K562 (cell line): Measurements from ENCODE around the gene GPRC5A. TPM values are rescaled to one million over a fixed set of nuclear protein-coding genes. Genes with fewer than 3 reads are reported as not detected.

ENCODE experiments used
- BDP1 ChIP-seq: IDR thresholded peaks from 3 replicates; pipeline ENCODE4 v1.6.1; 2011; ENCODE audit not compliant: insufficient read length, insufficient read depth
- GTF3C2 ChIP-seq: IDR thresholded peaks from 3 replicates; pipeline ENCODE4 v1.6.1; 2011; ENCODE audit warnings: borderline replicate concordance, mild to moderate bottlenecking, moderate library complexity; ENCODE audit not compliant: insufficient read length; ENCODE audit errors: extremely low read depth
- KDM5B ChIP-seq: fragments of 200-600 bp; sonication (generic); IDR thresholded peaks from 2 replicates; pipeline ENCODE4 v1.6.1; 2012; ENCODE audit warnings: low read depth, mild to moderate bottlenecking, moderate library complexity, low read length, control low read depth, inconsistent platforms; ENCODE audit not compliant: insufficient replicate concordance
- MAZ ChIP-seq, 2 experiments: fragments of 450-650 bp in 1 of 2; sonication (generic) in 1 of 2; formaldehyde crosslinking; IDR thresholded peaks in 1 of 2; conservative IDR thresholded peaks in 1 of 2; 2 replicates each; pipeline versions ENCODE4 v1.4.0 to v1.5.0; 2020; ENCODE audit warnings: mild to moderate bottlenecking in 1 of 2, missing genetic modification reagents in 1 of 2
- MIER1 ChIP-seq: fragments of 450-650 bp; IDR thresholded peaks from 2 replicates; pipeline ENCODE4 v1.6.1; 2016; ENCODE audit warnings: antibody characterized with exemption, mild to moderate bottlenecking, low read depth
- NCOA4 ChIP-seq: fragments of 450-650 bp; IDR thresholded peaks from 2 replicates; pipeline ENCODE4 v1.6.1; 2018; ENCODE audit warnings: mild to moderate bottlenecking; ENCODE audit not compliant: partially characterized antibody
- TAF1 ChIP-seq: IDR thresholded peaks from 2 replicates; pipeline ENCODE4 v1.6.1; 2011; ENCODE audit warnings: mild to moderate bottlenecking, low read length, moderate library complexity; ENCODE audit not compliant: insufficient read depth, control insufficient read depth, severe bottlenecking; ENCODE audit errors: extremely low read depth
- ZBED1 ChIP-seq: IDR thresholded peaks from 2 replicates; pipeline ENCODE4 v1.6.1; 2014
- ZNF347 ChIP-seq: fragments of 450-650 bp; formaldehyde crosslinking; IDR thresholded peaks from 2 replicates; pipeline ENCODE4 v1.4.0; 2020; ENCODE audit warnings: low read depth, mild to moderate bottlenecking, moderate library complexity
- ZNF655 ChIP-seq: fragments of 250-450 bp; sonication (Bioruptor Pico); IDR thresholded peaks from 2 replicates; pipeline ENCODE4 v1.5.0; 2021
- polyA plus RNA-seq, 8 experiments: library from polyadenylated mRNA; depleted of rRNA in 4 of 8; stranded (reverse) in 5 of 8; unstranded in 3 of 8; fragments of >200 nt; fragmentation: Nextera tagmentation in 2 of 8; fragmentation: Illumina TruSeq in 1 of 8; extraction: Ambion mirVana in 2 of 8; extraction: Trizol in 1 of 8; gene quantifications; 2 replicates each; pipeline versions ENCODE4 v1.2.1 to v1.2.3, GENCODE V29; 2011 to 2014; ENCODE audit warnings: inconsistent platforms in 1 of 8, missing spikeins in 1 of 8
- total RNA-seq, 7 experiments: library from RNA; depleted of rRNA in 6 of 7; stranded (reverse); fragments of >200 nt in 6 of 7; fragmentation: Illumina TruSeq in 2 of 7; extraction: Trizol in 2 of 7; gene quantifications; 2 replicates each; pipeline versions ENCODE4 v1.2.1 to v1.2.3, GENCODE V29; 2011 to 2021; ENCODE audit warnings: low replicate concordance in 1 of 7

GPRC5A gene
- total and polyA plus RNA-seq, 9 of the 15 experiments (the other 6 are each of a cell fraction or from before 2014, with no cell fraction given): 0.01 to 0.64 (median 0.08) TPM; not detected in 6

DNA sequence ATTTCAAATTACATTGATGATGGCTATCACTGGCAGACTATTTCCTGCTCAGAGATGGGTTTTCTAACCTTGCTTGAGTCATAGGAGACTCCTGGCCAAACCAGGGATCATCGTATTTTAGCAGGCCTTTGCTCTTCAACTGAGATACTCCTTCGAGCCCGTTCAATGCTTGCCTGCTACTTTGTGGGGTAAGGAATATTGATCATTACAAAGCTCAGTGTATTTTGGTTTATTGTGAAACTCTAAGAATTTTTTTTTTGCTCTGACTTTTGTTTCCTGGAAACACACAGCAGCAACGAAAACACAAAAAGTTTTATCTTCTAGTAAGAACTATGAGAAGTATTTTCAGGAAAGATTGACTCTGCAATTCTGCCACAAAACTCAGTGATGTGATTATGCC lies 56.5 kb downstream of the GPRC5A start (continued):
- TF ChIP-seq ZNF655 (CRISPR knock-in tag) (no peak), BDP1 (no peak), TAF1 (no peak), NCOA4 (no peak), ZBED1 (no peak), GTF3C2 (no peak), MAZ (CRISPR knock-in tag; conservative IDR thresholded peaks at IDR 0.05 in 1 of 2, IDR thresholded peaks at IDR 0.05 in 1 of 2) (no peak), ZNF347 (no peak), MIER1 (no peak), KDM5B (no peak)
